DMS153 (cell line): ENCODE results near the gene TMEM132D.
A peak's percentile ranks its signal among the peaks of the same experiment; 100 is the strongest.

Experiments
- DNase-seq: peaks from one replicate; lab custom pipeline; 2025; lab: John Stamatoyannopoulos, UW

The TMEM132D gene

GRCh38 chr12:129825316-129825715 lies 78.5 kb downstream of the TMEM132D start:
- DNase-seq = no peak

GRCh38 chr12:129821964-129822363 lies 81.9 kb downstream of the TMEM132D start:
- no peak for DNase-seq

GRCh38 chr12:129819391-129819790 lies 84.4 kb downstream of the TMEM132D start:
- DNase-seq = no peak

- no peak for DNase-seq
These were observed 88.0 kb downstream of the TMEM132D start for GRCh38 chr12:129815846-129816245.

GRCh38 chr12:129811963-129812362 lies 91.9 kb downstream of the TMEM132D start:
- DNase-seq = no peak

- no peak for DNase-seq
These were observed 96.7 kb downstream of the TMEM132D start for GRCh38 chr12:129807136-129807535.

- no peak for DNase-seq
These were observed 112.4 kb downstream of the TMEM132D start for GRCh38 chr12:129791396-129791795.

- DNase-seq = no peak
These were observed 112.9 kb downstream of the TMEM132D start for GRCh38 chr12:129790930-129791329.

GRCh38 chr12:129790331-129790730 lies 113.5 kb downstream of the TMEM132D start:
- DNase-seq = no peak

- DNase-seq = no peak
These were observed 113.9 kb downstream of the TMEM132D start for GRCh38 chr12:129789921-129790320.

- DNase-seq = no peak
These were observed 115.2 kb downstream of the TMEM132D start for GRCh38 chr12:129788506-129789084.

GRCh38 chr12:129779989-129780388 lies 123.8 kb downstream of the TMEM132D start:
- DNase-seq = no peak

GRCh38 chr12:129779033-129779432 lies 124.8 kb downstream of the TMEM132D start:
- no peak for DNase-seq

GRCh38 chr12:129776977-129777667 lies 126.7 kb downstream of the TMEM132D start:
- DNase-seq = peak; percentile 85

- DNase-seq = no peak
These were observed 131.0 kb downstream of the TMEM132D start for GRCh38 chr12:129772501-129773493.

GRCh38 chr12:129771238-129771637 lies 132.6 kb downstream of the TMEM132D start:
- no peak for DNase-seq

- DNase-seq = no peak
These were observed 138.1 kb downstream of the TMEM132D start for GRCh38 chr12:129765719-129766118.

- DNase-seq = no peak
These were observed 141.4 kb downstream of the TMEM132D start for GRCh38 chr12:129762436-129762835.

GRCh38 chr12:129753586-129753985 lies 150.2 kb downstream of the TMEM132D start:
- DNase-seq = no peak

GRCh38 chr12:129750421-129750820 lies 153.4 kb downstream of the TMEM132D start:
- DNase-seq = no peak

- DNase-seq = no peak
These were observed 157.5 kb downstream of the TMEM132D start for GRCh38 chr12:129746318-129746717.

GRCh38 chr12:129729170-129729569 lies 174.7 kb downstream of the TMEM132D start:
- no peak for DNase-seq

GRCh38 chr12:129727100-129727499 lies 176.7 kb downstream of the TMEM132D start:
- no peak for DNase-seq
